Umbilical cord (tissue), 2 donors: ENCODE data around the gene RPL29. TPM values are rescaled to one million over a fixed set of nuclear protein-coding genes. Genes with fewer than 3 reads are reported as not detected.

Source experiments
- DNase-seq: peaks from one replicate; pipeline ENCODE4 v3.0.0-alpha.2; 2015; ENCODE audit warnings: low spot score
- total RNA-seq: library from RNA; depleted of rRNA; stranded (reverse); fragments of >200 nt; gene quantifications from one replicate; pipeline ENCODE4 v1.2.3, GENCODE V29; 2014; ENCODE audit warnings: low replicate concordance; ENCODE audit not compliant: insufficient read depth

RPL29 gene
- total RNA-seq, 1 donor from 2014 or later: 786 TPM

DNA sequence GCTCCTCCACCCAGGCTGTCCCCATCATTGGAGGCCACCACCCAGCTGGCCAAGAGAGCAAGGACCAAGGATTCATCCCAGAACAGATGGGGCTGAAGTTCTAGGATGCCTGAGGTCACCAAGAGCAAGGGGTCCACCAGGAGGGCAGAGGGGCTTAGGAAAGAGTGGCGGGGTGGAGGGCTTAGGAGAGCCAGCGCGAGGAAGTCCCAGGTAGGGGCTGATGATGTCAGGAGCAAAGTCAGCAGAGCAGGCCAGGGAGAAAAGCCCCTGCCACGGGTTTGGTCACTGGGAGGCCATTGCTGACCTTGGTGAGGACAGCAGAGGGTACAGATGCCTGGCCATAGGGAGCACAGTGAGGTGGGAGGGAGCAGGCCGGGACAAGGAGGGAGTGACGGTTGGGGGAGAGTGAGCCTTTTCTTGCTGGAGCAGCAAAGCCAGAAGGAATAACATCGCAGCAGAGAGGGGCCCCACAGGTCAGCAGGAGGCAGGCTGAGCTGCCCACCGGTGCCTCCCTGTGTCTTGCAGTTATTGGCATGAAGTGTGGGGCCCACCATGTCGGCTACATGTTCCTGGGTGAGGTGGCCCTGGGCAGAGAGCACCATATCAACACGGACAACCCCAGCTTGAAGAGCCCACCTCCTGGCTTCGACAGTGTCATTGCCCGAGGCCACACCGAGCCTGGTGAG is 48.3 kb downstream of the RPL29 start:
- DNase-seq: no peak

DNA sequence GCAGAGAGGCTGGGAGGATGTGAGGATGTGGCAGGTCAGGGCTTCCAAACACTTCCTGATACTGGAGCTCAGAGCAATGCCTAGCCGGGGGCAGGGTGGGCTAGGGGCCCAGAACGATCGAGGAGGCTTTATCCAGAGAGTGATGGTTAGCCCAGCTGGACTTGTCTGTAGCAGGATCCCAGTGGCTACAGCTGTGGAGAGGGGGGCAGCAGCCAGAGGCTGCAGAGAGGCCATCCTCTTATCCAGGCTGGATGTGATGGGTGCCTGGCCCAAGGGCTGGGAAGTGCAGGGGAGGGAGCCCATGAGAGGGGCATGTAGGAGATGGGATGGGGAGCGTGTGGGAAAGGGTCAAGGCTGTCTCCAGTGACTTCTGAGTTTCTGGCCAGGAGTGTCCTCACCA is 48.9 kb downstream of the RPL29 start:
- DNase-seq: no peak

DNA sequence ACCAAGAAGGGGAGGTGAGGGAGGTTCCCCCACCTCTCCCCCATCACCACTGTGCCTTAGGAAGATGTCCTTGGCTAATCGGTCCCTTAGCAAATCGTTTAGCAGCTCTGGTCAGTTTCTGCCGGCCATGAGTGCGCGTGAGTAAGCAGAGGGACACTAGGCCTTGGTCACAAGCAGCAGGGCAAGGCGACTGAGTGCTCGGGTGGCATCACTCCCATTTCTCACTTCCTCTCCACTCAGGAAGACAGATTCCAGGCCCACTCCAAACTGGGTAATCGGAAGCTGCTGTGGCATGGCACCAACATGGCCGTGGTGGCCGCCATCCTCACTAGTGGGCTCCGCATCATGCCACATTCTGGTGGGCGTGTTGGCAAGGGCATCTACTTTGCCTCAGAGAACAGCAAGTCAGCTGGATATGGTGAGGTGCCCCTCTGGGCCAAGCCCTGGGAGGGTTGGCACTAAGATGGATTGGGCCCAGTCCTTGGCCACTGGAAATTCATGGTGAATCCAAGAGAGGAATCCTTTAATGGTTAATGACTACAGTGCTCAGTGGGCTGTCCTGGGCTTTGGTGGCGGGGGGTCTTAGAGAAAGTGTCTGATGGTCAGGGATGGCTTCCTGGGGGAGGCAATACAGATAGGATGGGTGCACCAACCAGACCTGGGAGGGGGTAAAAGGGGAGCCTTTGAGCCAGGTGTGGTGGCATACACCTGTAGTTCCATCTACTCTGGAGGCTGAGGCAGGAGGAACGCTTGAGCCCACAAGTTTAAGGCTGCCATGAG is 49.6 kb downstream of the RPL29 start:
- no peak for DNase-seq

DNA sequence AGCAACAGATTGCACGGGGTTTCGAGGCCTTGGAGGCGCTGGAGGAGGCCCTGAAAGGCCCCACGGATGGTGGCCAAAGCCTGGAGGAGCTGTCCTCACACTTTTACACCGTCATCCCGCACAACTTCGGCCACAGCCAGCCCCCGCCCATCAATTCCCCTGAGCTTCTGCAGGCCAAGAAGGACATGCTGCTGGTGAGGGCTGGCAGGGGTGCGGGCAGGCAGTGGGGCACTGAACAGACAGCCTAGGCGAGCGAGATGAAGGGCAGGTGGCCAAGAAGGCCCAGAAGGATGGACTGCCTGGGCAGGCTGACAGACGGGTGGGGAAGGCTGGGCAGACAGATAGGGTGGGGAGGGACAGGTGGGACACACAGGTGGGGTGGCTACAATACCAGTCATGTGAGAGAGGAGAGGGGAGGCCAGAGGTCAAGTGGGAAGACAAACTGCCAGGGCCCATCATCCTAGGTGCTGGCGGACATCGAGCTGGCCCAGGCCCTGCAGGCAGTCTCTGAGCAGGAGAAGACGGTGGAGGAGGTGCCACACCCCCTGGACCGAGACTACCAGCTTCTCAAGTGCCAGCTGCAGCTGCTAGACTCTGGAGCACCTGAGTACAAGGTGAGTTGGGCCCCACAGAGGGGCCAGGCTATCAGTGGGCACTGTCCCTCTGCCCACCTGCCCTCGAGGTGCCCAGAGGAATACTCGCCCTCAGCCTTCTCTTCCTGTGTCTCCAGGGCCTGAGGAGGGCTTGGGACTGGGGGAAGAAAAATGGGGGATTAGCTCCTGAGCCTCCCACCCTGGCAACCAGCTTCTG is 50.5 kb downstream of the RPL29 start:
- no peak for DNase-seq

DNA sequence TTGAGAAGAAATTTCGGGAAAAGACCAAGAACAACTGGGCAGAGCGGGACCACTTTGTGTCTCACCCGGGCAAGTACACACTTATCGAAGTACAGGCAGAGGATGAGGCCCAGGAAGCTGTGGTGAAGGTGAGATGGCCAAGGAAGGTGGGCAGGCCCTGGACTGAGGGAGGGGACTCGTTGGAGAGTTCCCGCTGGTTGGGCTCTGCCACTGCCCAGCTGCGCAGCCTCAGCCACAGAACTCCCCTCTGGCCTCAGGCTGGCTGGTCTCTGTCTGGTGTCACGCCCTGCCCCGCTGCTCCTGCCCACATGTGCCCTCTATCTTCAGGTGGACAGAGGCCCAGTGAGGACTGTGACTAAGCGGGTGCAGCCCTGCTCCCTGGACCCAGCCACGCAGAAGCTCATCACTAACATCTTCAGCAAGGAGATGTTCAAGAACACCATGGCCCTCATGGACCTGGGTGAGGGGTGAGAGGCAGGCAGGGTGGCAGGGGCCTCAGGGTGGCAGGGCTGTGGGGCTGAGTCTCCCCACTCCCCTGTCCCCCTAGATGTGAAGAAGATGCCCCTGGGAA is 51.2 kb downstream of the RPL29 start:
- no peak for DNase-seq

Other genes with a start within 250 kb of the RPL29 start
- gene IQCF6, start 216.7 kb downstream of the RPL29 start, total RNA-seq: not detected
- not detected for gene IQCF2, start 134.3 kb downstream of the RPL29 start, total RNA-seq
- gene IQCF5, start 120.3 kb downstream of the RPL29 start, total RNA-seq: 18.3 TPM
- gene IQCF1, start 92.5 kb downstream of the RPL29 start, total RNA-seq: 1.4 TPM
- 20.9 TPM for gene RRP9, start 54.0 kb downstream of the RPL29 start, total RNA-seq
- gene PARP3, start 53.5 kb downstream of the RPL29 start, total RNA-seq: 5.5 TPM
- not detected for gene GPR62, start 40.5 kb downstream of the RPL29 start, total RNA-seq
- 14.2 TPM for gene PCBP4, start 28.4 kb downstream of the RPL29 start, total RNA-seq
- 20.0 TPM for gene ABHD14B, start 21.8 kb downstream of the RPL29 start, total RNA-seq
- gene ABHD14A, start 20.8 kb downstream of the RPL29 start, total RNA-seq: 8.9 TPM
- 14.9 TPM for gene ACY1, start 12.4 kb downstream of the RPL29 start, total RNA-seq
- 11.6 TPM for gene DUSP7, start 60.7 kb upstream of the RPL29 start, total RNA-seq
- 3.1 TPM for gene POC1A, start 158.5 kb upstream of the RPL29 start, total RNA-seq
- gene ALAS1, start 202.3 kb upstream of the RPL29 start, total RNA-seq: 22.4 TPM
- 0.24 TPM for gene TLR9, start 229.8 kb upstream of the RPL29 start, total RNA-seq
- 40.7 TPM for gene TWF2, start 243.3 kb upstream of the RPL29 start, total RNA-seq
- gene PPM1M, start 249.9 kb upstream of the RPL29 start, total RNA-seq: 24.8 TPM